GM12891 (cell line): ENCODE measurements around the gene SPSB4.
"Not testable (repeated sequence)": the region's sequence is repeated elsewhere in the genome, so short reads cannot be mapped to it uniquely, and the experiment has no call there.

Experiments used
- DNase-seq: peaks from one replicate; pipeline ENCODE4 v3.0.0; 2011; ENCODE audit warnings: low spot score; ENCODE audit not compliant: insufficient read length
- FAIRE-seq: peaks from 2 replicates; lab custom pipeline; 2011; peaks lifted over from hg19 to GRCh38; lab: Jason Lieb, UNC
- PAX5 ChIP-seq: IDR thresholded peaks from 2 replicates; pipeline ENCODE4 v1.6.1; 2011; ENCODE audit warnings: low read length, moderate library complexity, mild to moderate bottlenecking; ENCODE audit not compliant: insufficient read depth, severe bottlenecking
- POLR2A ChIP-seq: IDR thresholded peaks from 2 replicates; pipeline ENCODE4 v1.6.1; 2011; ENCODE audit warnings: low read depth, low read length, control low read depth
- POLR2AphosphoS5 ChIP-seq: IDR thresholded peaks from 2 replicates; pipeline ENCODE4 v1.6.1; 2011; ENCODE audit warnings: low read depth, low read length, control low read depth
- POU2F2 ChIP-seq: IDR thresholded peaks from 2 replicates; pipeline ENCODE4 v1.6.1; 2011; ENCODE audit warnings: low read depth, mild to moderate bottlenecking, control low read depth, low read length, moderate library complexity
- SPI1 ChIP-seq: IDR thresholded peaks from 2 replicates; pipeline ENCODE4 v1.6.1; 2011; ENCODE audit warnings: low read depth, low read length, control low read depth
- TAF1 ChIP-seq: IDR thresholded peaks from 2 replicates; pipeline ENCODE4 v1.6.1; 2011; ENCODE audit warnings: low read depth, low read length, control low read depth

SPSB4 gene

GRCh38 chr3:141114179-141114745, 63.1 kb downstream of the SPSB4 start:
- no peak for TF ChIP-seq PAX5
- TF ChIP-seq SPI1, result no peak
- no peak for TF ChIP-seq TAF1
- no peak for TF ChIP-seq POU2F2
- TF ChIP-seq POLR2A, result no peak
- no peak for TF ChIP-seq POLR2AphosphoS5
- no peak for FAIRE-seq
- no peak for DNase-seq

DNA sequence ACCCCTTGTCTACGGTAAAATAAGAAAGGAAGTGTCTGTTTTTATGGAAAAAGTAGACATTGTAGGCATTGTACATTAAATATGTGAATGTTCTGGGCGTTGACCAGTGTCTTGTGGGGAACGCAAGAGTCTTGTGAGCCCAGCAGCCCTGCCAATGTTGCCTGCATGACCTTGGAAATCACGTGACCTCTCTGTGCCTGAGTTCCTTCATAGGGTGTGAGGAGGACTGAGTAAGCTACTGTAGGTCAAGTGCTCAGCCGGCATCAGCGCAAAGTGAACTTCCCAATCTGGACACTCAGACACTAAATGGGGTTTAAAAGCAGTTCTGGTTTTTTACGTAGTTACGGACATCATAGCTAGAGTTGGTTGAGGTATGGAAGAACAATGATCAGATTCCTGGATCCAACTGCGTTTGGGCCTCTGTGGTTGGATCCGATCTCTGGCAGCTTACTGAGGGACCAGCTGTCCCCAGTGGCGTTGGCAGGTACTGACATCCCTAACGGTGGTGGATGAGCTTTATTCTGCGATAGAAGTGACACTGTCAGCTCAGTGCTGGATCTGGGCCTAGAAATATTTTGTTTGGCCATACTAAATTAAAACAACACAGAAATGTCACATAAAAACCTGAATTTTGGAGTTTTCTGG, 63.8 kb downstream of the SPSB4 start:
- no peak for TF ChIP-seq POLR2AphosphoS5
- TF ChIP-seq PAX5, result no peak
- DNase-seq (peak; percentile 19), FAIRE-seq (no peak)

DNA sequence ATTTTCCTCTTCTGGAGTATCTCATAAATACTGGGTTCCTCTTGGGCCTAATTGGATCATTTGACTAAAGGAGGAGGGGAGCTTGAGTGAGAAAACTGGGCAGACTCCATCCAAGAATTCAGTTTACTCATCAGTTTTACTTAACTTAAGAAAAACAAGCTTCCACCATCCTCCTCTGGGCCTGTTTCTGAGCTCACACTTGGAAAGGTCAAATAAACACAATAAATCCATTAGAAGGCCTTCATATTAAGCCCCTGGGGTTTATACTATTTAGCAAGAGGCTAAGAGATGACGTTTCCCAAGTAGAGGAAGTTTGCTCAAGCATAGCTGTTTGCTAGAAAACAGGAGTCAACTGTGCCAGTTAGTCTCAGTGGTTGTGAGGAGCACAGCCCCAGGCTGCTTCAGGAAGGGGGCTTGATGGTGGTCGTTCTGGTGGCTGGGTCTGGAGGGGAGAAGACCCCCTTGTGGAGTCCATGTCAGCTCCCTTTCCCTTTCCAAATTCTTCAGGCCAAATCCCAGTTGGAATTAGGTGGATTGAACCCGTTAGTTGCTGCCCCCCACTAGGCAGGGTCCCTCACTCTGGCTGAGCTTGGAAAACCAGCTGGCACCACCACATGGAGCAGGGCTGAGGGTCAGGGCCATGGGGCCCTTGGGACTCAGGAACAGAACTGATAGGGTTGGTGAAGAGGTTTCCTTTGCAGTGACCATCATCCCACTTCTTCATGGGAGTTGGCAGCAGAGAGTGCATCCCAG, 64.8 kb downstream of the SPSB4 start:
- FAIRE-seq, result no peak
- no peak for DNase-seq
- TF ChIP-seq SPI1 (no peak), PAX5 (no peak), POU2F2 (no peak), POLR2A (no peak), TAF1 (no peak)

GRCh38 chr3:141116721-141117120, 65.6 kb downstream of the SPSB4 start:
- FAIRE-seq (no peak), DNase-seq (no peak)
- no peak for TF ChIP-seq PAX5
- TF ChIP-seq SPI1, result no peak
- TF ChIP-seq POU2F2, result no peak
- no peak for TF ChIP-seq POLR2AphosphoS5
- no peak for TF ChIP-seq POLR2A
- no peak for TF ChIP-seq TAF1

- DNase-seq, FAIRE-seq: not testable (repeated sequence)
Observed at GRCh38 chr3:141117982-141118381, 66.8 kb downstream of the SPSB4 start.

DNA sequence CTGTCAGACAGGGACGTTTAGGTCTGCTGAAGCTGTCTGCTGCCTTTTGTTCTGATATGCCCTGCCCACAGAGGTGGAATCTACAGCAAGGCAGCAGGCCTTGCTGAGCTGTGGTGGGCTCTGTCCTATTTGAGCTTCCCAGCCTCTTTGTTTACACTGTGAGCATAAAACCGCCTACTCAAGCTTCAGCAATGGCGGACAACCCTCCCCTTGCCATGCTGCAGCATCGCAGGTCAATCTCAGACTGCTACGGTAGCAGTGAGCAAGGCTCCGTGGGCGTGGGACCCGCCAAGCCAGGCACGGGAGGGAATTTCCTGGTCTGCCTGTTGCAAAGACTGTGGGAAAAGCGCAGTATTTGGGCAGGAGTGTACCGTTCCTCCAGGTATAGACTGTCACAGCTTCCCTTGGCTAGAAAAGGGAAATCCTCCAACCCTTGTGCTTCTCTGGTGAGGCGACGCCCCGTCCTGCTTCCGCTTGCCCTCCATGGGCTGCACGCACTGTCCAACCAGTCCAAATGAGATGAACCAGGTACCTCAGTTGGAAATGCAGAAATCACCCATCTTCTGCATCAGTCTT, 71.4 kb downstream of the SPSB4 start:
- no peak for FAIRE-seq
- DNase-seq, result no peak
- TF ChIP-seq POLR2A (no peak), POLR2AphosphoS5 (no peak), POU2F2 (no peak), PAX5 (no peak), TAF1 (no peak), SPI1 (no peak)

- TF ChIP-seq POLR2A (no peak), TAF1 (no peak), SPI1 (no peak), POLR2AphosphoS5 (no peak), POU2F2 (no peak), PAX5 (no peak)
- FAIRE-seq (no peak), DNase-seq (no peak)
Observed at GRCh38 chr3:141123677-141124410, 72.7 kb downstream of the SPSB4 start.

GRCh38 chr3:141124715-141125114, 73.6 kb downstream of the SPSB4 start:
- FAIRE-seq (no peak), DNase-seq (no peak)
- TF ChIP-seq TAF1 (no peak), PAX5 (no peak), POU2F2 (no peak), POLR2A (no peak), SPI1 (no peak), POLR2AphosphoS5 (no peak)

- no peak for FAIRE-seq
- no peak for DNase-seq
- TF ChIP-seq POLR2AphosphoS5 (no peak), TAF1 (no peak), POLR2A (no peak), POU2F2 (no peak), PAX5 (no peak)
Observed at GRCh38 chr3:141125351-141125750, 74.2 kb downstream of the SPSB4 start.
